8988T (cell line): Measurements from ENCODE around the gene NUDT5.
"Not testable (repeated sequence)": the region's sequence is repeated elsewhere in the genome, so short reads cannot be mapped to it uniquely, and the experiment has no call there.

ENCODE experiments used
- DNase-seq: peaks from one replicate; pipeline ENCODE4 v3.0.0; 2011

Gene NUDT5

GRCh38 chr10:12202226-12202625, 6.5 kb upstream of the NUDT5 start:
- no peak for DNase-seq

DNA sequence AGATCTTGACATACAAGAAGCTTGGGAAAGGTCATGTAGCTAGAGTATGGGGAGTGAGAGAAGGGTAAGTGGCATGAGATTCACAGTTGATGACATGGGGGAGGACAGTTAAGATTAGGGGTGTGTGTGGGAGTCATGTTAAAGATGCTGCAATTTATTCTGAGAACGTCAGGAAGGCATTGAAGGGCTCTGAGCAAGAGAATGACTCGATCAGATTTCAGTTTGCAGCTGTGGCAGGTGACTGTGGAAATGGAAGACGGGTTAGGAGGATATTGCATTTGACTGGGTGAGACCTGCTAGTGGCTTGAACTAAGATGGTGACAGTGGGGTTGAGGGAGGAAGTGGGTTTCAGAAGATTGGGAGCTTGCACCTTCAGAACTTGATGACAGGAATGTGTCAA, 5.9 kb upstream of the NUDT5 start:
- no peak for DNase-seq

GRCh38 chr10:12200850-12201249, 5.2 kb upstream of the NUDT5 start:
- DNase-seq, result no peak

GRCh38 chr10:12198156-12198555, 2.5 kb upstream of the NUDT5 start:
- DNase-seq, result no peak

GRCh38 chr10:12196531-12197211, 980 bp upstream of the NUDT5 start:
- DNase-seq, result no peak

- DNase-seq, result no peak
Observed at GRCh38 chr10:12195281-12195602, 449 bp downstream of the NUDT5 start.

DNA sequence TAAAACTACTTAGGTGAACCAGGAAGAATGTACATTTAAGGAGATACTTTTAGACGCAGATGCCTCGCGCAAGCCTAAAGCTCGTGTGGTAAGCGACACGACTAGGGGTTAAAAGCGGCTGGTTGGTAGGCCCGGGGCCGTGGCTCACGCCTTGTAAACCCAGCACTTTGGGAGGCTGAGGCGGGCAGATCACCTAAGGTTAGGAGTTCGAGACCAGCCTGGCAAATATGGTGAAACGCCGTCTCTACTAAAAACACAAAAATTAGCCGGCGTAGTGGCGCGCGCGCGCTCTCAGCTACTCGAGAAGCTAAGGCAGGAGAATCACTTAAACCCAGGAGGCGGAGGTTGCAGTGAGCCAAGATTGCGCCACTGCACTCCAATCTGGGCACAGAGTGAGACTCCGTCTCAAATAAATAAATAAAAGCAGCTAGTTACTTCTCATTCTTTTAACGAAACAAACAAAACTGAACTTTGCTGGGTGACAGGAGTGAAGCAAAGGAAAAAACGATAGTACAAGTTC, 879 bp downstream of the NUDT5 start:
- no peak for DNase-seq

- no peak for DNase-seq
Observed at GRCh38 chr10:12193193-12193592, 2.5 kb downstream of the NUDT5 start.

- no peak for DNase-seq
Observed at GRCh38 chr10:12191715-12192114, 4.0 kb downstream of the NUDT5 start.

DNA sequence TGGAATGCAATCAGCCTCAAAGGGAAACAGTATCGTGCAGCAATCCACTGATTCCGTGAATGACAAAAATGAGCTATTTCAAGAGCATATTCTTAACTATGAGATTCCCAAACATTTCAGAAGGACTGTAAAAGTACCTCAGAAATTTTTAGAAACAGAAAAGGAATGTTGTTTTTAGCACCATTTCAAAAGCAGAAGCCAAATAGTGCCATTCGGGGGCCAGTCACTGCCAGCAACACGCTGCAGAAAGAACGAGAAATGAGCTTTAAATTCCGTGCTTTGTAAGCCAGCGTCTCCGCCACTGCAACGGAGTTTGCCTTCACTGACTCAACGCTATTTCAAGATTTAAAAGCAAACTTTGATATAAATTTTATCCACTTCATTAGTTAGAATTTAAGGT, 6.3 kb downstream of the NUDT5 start:
- no peak for DNase-seq

DNA sequence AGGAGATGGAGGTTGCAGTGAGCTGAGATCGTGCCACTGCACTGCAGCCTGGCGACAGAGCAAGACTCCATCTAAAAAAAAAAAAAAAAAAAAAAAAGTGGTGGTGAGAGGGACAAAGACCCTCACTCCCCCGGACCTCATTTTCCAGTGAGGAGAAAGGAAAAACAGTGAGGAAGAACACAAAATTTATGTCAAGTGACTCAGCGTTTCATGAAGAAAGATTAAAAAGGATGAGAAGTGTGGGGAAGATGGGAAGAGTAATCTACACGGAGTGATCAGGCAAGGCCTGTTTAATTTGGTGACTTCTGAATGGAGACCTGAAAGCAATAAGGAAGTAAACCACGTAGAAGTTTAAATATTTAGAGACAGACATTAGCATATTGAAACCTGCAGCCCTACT, 7.0 kb downstream of the NUDT5 start:
- DNase-seq, result no peak

- DNase-seq, result no peak
Observed at GRCh38 chr10:12187321-12187905, 8.3 kb downstream of the NUDT5 start.

DNA sequence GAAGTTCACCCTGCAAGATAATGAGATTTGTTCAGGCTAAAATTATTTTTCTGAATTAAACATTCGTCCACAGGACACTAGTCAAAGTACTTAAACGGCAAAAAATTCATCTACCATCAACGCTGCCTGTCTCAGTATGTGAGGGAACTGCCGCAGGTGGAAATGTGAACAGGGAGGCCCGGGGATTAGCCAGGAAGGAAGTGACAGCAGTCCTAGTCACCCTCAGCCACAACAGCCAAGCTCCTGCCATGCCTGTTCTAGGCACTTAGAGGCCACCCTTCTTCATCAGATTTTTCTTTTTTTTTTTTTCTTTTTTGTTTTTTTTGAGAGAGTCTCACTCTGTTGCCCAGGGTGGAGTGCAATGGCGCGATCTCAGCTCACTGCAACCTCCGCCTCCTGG, 9.4 kb downstream of the NUDT5 start:
- peak; percentile 44 for DNase-seq

DNA sequence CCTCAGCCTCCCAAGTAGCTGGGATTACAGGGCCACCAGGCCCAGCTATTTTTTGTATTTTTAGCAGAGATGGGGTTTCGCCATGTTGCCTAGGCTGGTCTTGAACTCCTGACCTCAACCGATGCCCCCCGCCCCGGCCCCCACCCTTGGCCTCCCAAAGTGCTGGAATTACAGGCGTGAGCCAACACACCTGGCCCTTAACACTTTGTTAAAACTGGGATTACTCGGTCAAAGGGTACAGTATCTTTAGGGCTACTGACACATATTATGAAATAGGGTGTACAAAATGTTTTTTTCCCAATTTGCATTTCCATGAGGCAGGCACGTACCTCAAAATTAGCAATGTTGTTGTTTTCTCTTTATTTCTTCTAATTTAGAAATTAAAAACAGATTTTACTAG, 11.5 kb downstream of the NUDT5 start:
- no peak for DNase-seq

- DNase-seq, result no peak
Observed at GRCh38 chr10:12181065-12181775, 14.5 kb downstream of the NUDT5 start.

GRCh38 chr10:12180221-12180974, 15.3 kb downstream of the NUDT5 start:
- no peak for DNase-seq

DNA sequence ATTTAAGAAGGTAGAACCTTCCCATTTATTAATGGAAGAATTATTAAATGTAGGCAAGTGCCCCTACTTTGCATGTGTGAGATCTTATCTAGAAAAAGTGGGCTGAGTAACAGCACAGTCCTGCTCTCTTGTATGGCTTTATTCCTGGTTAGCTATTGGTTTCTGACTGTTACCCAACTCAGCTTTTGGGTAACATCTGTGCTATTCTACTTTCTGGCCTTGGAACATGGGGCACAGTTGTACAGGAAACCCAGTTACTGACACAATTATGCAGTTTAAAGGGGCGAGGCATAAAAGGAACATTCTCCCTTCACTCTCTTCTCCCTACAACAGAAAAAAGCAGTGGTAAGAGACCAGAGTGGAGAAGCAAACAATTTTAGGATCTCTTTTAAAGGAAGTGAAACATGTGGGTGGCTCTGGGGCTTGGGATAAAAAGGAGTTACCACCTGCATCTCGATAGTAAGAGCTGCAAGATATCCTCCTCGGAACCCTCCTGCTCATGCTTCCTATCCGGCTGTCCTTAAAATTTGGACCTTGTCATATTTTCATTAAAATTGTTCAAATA, 16.0 kb downstream of the NUDT5 start:
- DNase-seq, result no peak

DNA sequence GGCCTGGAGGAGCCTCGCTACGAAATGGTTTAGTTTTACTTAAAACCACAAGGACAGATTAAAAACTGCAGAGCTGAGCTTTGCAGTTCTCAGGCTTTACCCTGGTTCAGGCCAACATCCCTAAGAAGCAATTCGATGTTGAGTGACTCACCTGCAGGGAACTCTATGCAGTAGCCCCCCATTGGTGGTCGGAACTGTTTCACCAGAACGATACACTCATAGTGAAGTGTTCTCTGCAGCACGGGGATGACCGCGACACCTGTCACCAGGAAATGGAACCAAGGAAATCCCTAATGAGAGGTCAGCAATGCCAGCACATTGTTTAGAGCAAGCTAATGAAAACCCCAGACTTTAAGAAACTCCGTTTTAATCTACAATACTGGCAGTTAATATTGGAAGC, 18.0 kb downstream of the NUDT5 start:
- DNase-seq, result peak; percentile 46

DNA sequence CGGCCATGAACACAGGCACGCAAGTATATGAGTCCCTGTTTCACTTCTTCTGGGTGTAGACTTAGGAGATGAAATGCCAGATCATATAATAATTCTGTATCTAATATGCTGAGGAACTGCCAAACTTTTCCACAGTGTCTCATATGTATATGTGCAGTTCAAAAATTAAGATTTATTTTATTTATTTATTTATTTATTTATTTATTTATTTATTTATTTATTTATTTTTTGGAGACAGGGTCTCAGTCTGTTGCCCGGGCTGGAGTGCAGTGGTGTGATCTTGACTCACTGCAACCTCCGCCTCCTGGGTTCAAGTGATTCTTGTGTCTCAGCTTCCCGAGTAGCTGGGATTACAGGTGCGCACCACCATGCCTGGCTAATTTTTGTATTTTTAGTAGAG, 24.2 kb downstream of the NUDT5 start:
- not testable (repeated sequence) for DNase-seq

GRCh38 chr10:12165999-12166775, 29.5 kb downstream of the NUDT5 start:
- DNase-seq, result no peak

GRCh38 chr10:12165036-12165435, 30.7 kb downstream of the NUDT5 start:
- DNase-seq, result no peak

DNA sequence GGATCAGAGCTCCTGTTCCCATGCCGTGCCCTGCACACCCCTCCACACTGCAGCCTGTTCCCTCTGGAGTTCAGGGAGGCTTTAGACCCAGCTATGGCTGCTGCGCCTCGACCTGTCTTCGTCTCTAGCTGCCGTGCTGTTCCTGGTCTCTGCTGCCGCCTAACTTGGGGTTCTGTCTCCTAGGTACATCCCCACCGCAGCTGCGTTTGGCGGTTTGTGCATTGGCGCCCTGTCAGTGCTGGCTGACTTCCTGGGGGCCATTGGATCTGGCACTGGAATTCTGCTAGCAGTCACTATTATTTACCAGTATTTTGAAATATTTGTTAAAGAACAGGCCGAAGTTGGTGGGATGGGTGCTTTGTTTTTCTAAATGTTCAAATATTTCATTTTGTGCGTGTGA, 31.6 kb downstream of the NUDT5 start:
- no peak for DNase-seq
